Fibroblast of lung (primary cell): ENCODE measurements around the gene ZNF385B.

Experiments
- EZH2 ChIP-seq: IDR thresholded peaks from 2 replicates; pipeline ENCODE4 v1.5.1; 2012; ENCODE audit warnings: low read length, control low read depth, mild to moderate bottlenecking; ENCODE audit errors: missing control alignments
- TF ChIP-seq, protein P1 (sequence below), 2 donors: IDR thresholded peaks in 1 of 2; conservative IDR thresholded peaks in 1 of 2; 1 replicate in 1 of 2; 2 replicates in 1 of 2; pipeline ENCODE4 v1.5.1; 2011 to 2012; ENCODE audit warnings: low read length in 2 of 2, control low read depth in 1 of 2, inconsistent platforms in 1 of 2, low read depth in 1 of 2, mild to moderate bottlenecking in 1 of 2

DNA sequence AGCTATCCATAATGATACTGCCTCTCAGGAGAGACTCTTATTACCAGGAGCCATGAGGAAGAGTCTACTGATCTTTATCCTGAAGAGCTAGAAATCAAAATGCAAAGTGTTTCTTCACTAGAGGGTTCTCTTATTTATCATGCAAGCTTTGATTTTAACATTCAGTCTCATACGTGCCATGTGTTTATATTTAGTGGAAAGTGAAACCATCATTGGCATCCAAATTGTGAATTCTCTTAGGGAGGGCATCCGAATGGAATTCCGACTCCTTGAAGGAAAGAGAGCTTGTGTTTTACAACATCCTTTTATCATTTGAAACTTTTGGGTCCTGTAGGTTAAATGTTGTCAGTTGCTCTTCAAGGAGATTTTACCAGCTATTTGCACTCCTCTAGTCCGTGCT is 426.4 kb downstream of the ZNF385B start:
- no peak for TF ChIP-seq EZH2
- TF ChIP-seq, protein P1, sequence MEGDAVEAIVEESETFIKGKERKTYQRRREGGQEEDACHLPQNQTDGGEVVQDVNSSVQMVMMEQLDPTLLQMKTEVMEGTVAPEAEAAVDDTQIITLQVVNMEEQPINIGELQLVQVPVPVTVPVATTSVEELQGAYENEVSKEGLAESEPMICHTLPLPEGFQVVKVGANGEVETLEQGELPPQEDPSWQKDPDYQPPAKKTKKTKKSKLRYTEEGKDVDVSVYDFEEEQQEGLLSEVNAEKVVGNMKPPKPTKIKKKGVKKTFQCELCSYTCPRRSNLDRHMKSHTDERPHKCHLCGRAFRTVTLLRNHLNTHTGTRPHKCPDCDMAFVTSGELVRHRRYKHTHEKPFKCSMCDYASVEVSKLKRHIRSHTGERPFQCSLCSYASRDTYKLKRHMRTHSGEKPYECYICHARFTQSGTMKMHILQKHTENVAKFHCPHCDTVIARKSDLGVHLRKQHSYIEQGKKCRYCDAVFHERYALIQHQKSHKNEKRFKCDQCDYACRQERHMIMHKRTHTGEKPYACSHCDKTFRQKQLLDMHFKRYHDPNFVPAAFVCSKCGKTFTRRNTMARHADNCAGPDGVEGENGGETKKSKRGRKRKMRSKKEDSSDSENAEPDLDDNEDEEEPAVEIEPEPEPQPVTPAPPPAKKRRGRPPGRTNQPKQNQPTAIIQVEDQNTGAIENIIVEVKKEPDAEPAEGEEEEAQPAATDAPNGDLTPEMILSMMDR (conservative IDR thresholded peaks at IDR 0.05 in 1 of 2, IDR thresholded peaks at IDR 0.05 in 1 of 2; ENCODE audit: low read depth in 1 of 2, low read length in 2 of 2): no peak
